HL-60 (cell line): ENCODE results near the gene CLIC3.

Experiments used
- DNase-seq, 2 experiments: peaks; one replicate each; pipeline ENCODE4 v3.0.0-alpha.2; 2010 to 2020; ENCODE audit warnings: low read depth in 1 of 2, low spot score in 1 of 2
- H3K27ac ChIP-seq: fragments of 250-450 bp; sonication (Bioruptor Pico); replicated peaks from 2 replicates; pipeline ENCODE4 v1.5.1; 2020; ENCODE audit warnings: mild to moderate bottlenecking, moderate library complexity
- H3K27me3 ChIP-seq: fragments of 250-450 bp; sonication (Bioruptor Pico); 2 replicates; pipeline ENCODE4 v1.5.1; 2021; ENCODE audit warnings: mild to moderate bottlenecking, moderate library complexity; ENCODE audit not compliant: insufficient read depth, poor library complexity, severe bottlenecking
- H3K4me3 ChIP-seq: replicated peaks from 2 replicates; pipeline ENCODE4 v1.5.1; 2011; ENCODE audit warnings: mild to moderate bottlenecking, control low read depth, low read length; ENCODE audit not compliant: insufficient read depth
- CTCF ChIP-seq: IDR thresholded peaks from one replicate; pipeline ENCODE4 v1.5.1; 2011; ENCODE audit warnings: low read length, control low read depth, inconsistent platforms; ENCODE audit not compliant: insufficient read depth
- GABPA ChIP-seq: IDR thresholded peaks from 2 replicates; pipeline ENCODE4 v1.6.1; 2012; ENCODE audit warnings: low read depth
- POLR2AphosphoS5 ChIP-seq: IDR thresholded peaks from 2 replicates; pipeline ENCODE4 v1.6.1; 2012; ENCODE audit warnings: low read depth
- SPI1 ChIP-seq: IDR thresholded peaks from 2 replicates; pipeline ENCODE4 v1.6.1; 2012; ENCODE audit warnings: low read depth, mild to moderate bottlenecking, borderline replicate concordance
- TF ChIP-seq, protein P1 (sequence below): IDR thresholded peaks from 2 replicates; pipeline ENCODE4 v1.6.1; 2012; ENCODE audit warnings: low read depth; ENCODE audit not compliant: insufficient replicate concordance

Gene CLIC3

GRCh38 chr9:136995362-136995761 lies 1.0 kb downstream of the CLIC3 start:
- TF ChIP-seq GABPA (no peak), POLR2AphosphoS5 (no peak), SPI1 (no peak), CTCF (no peak)
- TF ChIP-seq, protein P1, sequence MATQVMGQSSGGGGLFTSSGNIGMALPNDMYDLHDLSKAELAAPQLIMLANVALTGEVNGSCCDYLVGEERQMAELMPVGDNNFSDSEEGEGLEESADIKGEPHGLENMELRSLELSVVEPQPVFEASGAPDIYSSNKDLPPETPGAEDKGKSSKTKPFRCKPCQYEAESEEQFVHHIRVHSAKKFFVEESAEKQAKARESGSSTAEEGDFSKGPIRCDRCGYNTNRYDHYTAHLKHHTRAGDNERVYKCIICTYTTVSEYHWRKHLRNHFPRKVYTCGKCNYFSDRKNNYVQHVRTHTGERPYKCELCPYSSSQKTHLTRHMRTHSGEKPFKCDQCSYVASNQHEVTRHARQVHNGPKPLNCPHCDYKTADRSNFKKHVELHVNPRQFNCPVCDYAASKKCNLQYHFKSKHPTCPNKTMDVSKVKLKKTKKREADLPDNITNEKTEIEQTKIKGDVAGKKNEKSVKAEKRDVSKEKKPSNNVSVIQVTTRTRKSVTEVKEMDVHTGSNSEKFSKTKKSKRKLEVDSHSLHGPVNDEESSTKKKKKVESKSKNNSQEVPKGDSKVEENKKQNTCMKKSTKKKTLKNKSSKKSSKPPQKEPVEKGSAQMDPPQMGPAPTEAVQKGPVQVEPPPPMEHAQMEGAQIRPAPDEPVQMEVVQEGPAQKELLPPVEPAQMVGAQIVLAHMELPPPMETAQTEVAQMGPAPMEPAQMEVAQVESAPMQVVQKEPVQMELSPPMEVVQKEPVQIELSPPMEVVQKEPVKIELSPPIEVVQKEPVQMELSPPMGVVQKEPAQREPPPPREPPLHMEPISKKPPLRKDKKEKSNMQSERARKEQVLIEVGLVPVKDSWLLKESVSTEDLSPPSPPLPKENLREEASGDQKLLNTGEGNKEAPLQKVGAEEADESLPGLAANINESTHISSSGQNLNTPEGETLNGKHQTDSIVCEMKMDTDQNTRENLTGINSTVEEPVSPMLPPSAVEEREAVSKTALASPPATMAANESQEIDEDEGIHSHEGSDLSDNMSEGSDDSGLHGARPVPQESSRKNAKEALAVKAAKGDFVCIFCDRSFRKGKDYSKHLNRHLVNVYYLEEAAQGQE, result no peak
- H3K27ac ChIP-seq, result no peak overlapping the region
- H3K4me3 ChIP-seq, result no peak overlapping the region
- no peak for DNase-seq
- H3K27me3 ChIP-seq, result no peaks in the 10 kb centered on the region

- no peak for DNase-seq
- TF ChIP-seq GABPA, result no peak
- TF ChIP-seq SPI1, result no peak
- TF ChIP-seq, protein P1, result no peak
- TF ChIP-seq POLR2AphosphoS5, result no peak
- no peak for TF ChIP-seq CTCF
- H3K27ac ChIP-seq, result no peak overlapping the region
- H3K27me3 ChIP-seq, result no peaks in the 10 kb centered on the region
- no peak overlapping the region for H3K4me3 ChIP-seq
These were observed 1.5 kb downstream of the CLIC3 start for GRCh38 chr9:136994888-136995230.

DNA sequence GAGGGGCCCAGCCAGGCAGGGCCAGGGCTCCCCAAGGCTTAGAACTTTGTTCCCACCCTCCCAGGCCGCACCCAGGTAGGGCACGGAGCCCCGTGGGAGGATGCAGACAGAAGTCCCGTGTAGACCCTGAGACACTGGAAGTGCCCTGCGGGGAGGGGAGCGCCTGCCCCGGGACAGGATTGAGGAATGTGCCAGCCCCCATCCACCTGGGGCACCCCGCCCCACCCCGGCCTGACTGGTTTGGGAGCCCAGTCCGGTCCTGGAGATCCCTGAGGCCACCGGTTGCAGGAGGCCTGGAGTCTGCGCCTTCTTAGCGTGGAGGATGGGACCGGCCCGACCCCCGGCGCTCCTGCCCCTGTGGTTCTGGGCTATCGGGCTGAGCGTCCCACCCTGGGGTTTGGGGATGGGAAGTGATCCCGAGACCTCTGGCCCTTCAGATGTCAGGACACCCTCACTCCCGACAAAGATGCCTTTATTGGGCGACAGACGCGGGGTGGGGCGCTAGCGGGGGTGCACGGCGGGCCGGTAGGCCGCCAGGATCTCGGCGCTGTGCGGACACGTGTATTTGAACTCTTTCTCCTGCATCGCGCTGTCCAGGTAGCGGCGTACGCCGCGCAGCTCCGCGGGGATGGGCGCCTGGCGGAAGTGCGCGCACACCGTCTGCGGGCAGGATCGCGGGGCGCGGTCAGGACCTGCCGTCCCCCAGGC lies 2.0 kb downstream of the CLIC3 start:
- no peak for DNase-seq
- H3K27ac ChIP-seq, result no peak overlapping the region

More for the DNA sequence above, 2.0 kb downstream of the CLIC3 start:
- Histone ChIP-seq H3K4me3 (no peak overlapping the region), H3K27me3 (no peaks in the 10 kb centered on the region)
- no peak for TF ChIP-seq SPI1
- TF ChIP-seq, protein P1, result no peak
- TF ChIP-seq CTCF, result no peak
- TF ChIP-seq POLR2AphosphoS5, result no peak
- TF ChIP-seq GABPA, result no peak
